GM20431 (cell line): ENCODE data around the gene UPF1.
"Not testable (repeated sequence)": the region's sequence is repeated elsewhere in the genome, so short reads cannot be mapped to it uniquely, and the experiment has no call there.

Experiments used
- in situ Hi-C: fragments of 300-500 bp; cut with MseI, MboI; formaldehyde crosslinking; loops from one replicate; pipeline ENCODE4 v1.15.0; 2020; ENCODE audit warnings: low sequenced_read_pairs; ENCODE audit not compliant: unreplicated experiment

Gene UPF1

DNA sequence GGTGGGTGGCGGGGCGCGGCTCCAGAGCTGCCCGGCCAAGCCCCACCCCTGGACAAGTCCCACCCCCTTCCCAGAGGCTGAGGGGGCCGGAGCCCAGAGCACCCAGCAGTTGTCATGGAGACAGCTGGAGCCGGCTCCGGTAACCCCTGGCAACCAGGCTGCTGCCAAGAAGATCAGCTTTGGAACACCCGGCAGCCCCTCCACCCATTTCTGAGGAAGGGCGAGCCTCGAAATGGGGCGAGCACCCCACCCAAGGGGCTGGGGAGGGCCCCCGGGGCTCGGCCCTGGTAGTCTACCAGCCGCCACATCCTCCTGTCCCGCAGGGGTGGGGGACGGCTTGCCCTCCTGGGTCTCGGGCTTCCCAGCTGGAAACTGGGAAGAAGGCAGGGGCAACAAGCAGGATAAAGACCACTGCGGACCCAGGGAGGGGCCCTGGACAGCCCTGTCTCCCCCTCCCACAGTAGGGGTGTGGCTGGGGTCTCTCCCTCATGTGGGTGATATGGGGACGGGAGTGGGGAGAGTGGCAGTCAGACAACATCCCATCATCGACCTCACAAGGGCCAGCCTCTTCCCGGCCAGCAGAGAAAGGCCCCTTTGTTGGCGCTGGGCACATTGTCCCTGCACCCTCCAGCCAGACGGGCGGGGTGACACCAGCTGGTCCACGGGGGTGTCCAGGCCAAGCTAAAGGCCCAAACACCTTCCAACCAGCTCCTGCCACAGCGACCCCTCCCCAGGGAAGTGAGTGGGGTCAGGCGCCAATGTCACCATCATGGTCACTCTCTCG, 62.7 kb downstream of the UPF1 start:
- in situ Hi-C loops, result no loop called here

DNA sequence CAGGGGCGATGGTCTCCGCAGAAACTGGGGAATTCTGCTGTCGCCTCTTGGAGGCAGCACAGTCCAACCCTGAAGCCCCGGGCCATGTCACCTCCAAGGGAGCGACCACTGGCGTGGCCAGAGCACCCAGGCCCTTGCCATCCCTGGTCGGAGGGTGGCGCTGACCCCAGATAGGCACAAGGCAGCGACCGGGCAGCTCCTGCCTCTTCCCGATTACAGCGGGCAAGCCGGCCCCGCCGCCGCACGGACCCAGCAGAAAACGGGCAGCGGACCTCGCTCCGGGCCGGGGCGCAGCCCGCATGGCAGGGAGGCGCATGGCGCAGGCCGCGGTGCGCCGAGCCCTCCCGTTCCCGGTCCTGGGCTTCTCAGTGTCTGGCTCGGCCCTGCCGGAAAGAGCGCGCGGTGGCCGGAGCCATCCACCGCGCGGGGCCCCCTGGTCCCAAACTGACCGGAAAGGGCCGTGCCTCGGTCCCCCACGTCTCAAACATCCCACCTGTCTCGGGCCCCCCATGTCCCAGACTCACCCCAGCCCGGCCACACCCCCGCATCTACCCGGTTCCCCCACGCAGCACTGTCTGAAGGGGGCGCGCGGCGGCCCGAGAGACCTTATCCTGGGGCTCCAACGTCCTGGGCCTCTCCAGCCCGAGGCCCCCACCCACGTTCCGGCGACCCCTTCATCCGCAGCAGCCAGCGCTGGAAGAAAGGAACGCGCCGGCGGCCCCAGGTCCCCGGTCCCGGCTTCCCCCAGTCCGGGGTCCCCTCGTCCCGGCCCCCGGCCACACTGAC, 63.5 kb downstream of the UPF1 start:
- in situ Hi-C loops, result no loop called here

DNA sequence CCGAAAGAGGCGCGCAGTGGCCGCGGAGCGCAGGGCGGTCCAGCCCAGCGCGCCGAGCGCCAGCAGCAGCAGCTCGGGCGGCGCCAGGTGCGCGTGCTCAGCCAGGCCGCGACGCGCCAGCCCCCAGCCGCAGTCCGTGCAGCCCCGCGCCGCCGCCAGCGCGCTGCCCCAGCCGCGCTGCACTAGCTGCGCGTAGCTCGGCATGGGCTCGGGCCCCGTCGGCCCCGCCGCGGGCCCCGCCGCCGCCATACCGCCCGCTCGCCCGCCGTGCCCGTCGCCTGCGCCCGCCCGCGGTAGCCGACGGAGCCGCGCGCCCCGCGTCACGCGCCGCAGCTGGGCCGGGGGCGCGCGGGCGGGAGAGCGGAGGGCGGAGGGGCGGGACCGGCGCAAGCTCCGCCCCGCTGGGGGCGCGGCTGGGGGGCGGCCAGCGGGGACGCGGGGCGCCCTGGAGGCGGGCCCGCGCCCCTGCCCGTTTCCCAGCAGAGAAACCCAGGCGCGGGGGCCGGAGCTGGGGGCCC, 64.1 kb downstream of the UPF1 start, which contains the start of gene CERS1:
CERS1 (minus strand) TSS at position 335 of the 518 bp plus-strand sequence; CDS start at position 249, 86 bp downstream.
- in situ Hi-C loops, result no loop called here

GRCh38 chr19:18896421-18896841, 64.7 kb downstream of the UPF1 start:
- in situ Hi-C loops, result no loop called here

DNA sequence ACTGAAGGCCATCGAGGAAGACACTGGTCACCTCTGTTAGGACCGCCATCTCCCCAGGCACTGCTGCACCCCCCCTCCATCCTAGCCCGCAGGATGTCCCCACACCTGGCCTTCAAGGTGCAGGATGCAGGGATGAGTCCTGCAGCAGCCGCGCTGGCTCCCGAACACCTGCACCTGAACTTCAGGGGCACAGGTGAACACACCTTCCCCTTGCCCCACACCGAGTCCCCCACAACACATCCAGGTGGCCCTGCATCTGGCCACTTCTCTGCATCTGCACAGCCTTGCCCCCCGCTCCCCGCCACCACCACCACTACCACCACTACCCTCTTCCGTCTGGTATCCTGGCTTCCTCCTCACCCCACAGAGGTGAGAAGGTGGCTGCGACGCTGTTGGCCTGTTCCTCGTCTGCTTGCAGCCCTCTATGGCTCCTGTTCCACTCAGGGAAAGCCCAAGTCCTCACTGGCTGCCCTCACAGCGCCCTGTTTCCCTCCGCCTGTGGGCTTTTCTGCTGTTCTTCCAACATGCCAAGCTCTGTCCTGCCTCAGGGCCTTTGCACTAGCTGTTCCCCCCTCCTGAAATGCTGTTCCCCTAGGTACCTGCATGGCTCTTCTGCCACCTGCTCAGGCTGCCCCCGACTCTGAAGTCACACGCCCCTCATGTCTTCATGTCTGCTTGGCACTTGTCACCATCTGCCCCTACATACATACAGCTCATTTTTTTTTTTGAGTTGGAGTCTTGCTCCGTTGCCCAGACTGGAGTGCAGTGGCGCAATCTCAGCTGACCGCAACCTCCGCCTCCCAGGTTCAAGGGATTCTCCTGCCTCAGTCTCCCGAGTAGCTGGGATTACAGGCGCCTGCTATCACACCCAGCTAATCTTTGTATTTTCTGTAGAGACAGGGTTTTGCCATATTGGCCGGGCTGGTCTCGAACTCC, 65.6 kb downstream of the UPF1 start:
- in situ Hi-C loops, result no loop called here

DNA sequence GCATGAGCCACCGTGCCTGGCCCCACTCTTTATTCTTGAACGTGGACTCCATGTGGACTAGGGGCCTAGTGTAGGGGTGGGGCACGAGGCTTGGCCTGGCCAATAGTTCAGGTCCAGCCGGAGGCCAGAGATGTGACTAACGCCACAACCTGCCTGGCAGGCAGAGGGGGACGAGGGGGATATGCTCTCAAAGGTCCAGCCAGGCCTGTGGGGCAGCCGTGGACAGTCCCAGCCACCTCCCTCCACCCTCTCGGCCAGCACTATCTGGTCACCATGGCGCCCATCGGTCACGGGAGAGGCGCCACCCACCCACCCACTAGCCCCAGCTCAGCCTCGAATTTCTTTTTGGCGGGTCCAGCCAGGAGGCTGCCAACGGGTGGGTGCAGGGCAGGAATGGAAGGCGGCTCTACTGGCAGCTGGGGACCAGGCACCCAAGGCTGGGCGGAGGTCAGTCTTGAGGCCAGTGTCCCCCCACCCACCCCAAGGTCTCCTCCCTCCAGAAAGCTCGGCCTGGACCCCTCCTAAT, 66.4 kb downstream of the UPF1 start:
- in situ Hi-C loops, result no loop called here

GRCh38 chr19:18898607-18899408, 67.0 kb downstream of the UPF1 start:
- in situ Hi-C loops, result no loop called here

DNA sequence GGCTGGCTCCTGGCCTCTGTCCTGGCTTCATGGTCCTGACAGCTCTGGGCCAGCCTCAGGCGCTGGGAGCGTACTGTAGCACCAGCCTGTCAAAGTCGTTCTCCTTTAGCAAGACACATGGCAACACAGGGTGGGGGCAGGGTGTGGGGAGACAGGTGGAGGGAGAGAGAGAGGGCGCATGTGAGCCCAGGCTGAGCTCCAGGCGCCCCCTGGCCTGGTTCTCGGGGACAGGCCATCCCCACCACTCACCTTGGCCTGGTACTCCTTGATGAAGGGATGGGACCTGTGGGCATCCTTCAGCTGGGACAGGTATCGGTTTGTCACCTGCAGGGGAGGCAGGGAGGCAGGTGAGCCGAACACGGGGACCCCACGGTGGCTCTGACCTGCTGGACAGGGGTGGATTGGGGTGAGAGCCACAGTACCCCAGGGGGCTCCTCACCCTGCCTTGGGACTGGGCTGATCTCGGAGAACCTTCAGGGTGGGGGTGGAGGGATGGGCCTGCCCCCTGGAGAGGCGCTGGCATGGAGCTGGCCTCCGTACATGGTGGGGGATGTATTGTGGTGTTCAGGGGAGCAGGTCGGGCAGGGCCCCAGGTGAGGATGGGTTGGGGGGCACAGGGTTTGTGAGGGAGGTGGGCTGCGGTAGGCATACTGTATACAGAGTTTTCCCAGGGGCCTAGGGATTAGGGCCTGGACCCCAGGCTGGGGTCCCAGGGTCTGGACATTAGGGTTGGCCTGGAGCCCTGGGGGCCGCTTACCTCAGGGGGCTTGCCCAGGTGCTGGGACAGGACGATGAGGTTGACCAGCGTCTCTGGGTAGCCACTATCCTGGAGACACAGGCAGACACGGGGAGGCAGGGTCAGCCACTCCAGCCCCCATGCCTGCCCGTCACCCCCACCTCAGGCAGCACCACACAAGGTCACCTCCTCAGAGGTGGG, 68.1 kb downstream of the UPF1 start:
- in situ Hi-C loops, result no loop called here

DNA sequence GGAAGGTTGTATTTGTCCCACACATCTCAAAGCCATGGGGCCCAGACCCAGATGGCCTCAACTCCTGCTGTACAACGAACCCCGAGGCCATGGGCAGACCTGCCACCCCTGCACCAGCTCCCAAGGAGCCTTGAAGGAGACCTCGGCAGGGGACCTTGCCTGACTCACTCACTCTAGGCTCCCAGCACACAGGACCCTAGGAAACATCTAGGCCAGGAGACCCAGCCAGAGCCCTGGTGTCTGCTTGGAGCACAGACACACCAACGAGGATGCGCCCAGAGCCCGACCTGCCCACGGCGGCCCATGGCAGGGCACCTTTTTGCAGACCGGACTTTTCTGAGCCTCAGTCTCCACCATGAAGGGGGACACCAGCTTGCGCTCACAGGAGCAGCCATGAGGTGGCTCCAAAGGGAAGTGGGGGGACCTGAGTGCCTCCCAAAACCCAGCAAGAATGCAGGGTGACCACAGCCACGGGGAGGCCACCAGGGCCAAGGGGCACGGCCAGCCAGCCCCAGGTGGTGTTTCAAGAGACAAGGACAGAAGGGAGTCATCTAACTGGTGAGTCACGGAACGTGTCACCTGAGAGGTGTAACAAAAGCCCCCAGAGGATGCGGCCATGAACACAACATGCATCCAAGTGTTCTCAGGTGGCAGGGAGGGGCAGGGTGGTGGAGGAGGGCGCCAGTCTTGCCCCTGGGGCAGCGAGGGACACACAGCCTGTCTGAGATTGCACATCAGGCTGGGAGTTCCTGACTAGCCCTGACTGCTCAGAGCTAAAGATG, 69.1 kb downstream of the UPF1 start:
- in situ Hi-C loops, result no loop called here

GRCh38 chr19:18901491-18901890, 69.7 kb downstream of the UPF1 start:
- in situ Hi-C loops, result no loop called here

DNA sequence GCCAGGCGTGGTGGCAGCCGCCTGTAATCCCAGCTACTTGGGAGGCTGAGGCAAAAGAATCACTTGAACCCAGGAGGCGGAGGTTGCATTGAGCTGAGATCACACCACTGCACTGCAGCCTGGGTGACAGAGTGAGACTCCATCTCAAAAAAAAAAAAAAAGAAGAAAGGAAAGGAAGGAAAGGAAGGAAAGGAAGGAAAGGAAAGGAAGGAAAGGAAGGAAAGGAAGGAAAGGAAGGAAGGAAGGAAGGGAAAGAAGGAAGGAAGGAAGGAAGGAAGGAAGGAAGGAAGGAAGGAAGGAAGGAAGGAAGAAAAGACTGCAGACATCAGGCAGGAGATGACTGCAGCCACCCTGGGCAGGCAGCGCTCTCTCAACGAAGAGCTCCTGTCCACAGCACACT, 70.8 kb downstream of the UPF1 start:
- in situ Hi-C loops, result not testable (repeated sequence)

DNA sequence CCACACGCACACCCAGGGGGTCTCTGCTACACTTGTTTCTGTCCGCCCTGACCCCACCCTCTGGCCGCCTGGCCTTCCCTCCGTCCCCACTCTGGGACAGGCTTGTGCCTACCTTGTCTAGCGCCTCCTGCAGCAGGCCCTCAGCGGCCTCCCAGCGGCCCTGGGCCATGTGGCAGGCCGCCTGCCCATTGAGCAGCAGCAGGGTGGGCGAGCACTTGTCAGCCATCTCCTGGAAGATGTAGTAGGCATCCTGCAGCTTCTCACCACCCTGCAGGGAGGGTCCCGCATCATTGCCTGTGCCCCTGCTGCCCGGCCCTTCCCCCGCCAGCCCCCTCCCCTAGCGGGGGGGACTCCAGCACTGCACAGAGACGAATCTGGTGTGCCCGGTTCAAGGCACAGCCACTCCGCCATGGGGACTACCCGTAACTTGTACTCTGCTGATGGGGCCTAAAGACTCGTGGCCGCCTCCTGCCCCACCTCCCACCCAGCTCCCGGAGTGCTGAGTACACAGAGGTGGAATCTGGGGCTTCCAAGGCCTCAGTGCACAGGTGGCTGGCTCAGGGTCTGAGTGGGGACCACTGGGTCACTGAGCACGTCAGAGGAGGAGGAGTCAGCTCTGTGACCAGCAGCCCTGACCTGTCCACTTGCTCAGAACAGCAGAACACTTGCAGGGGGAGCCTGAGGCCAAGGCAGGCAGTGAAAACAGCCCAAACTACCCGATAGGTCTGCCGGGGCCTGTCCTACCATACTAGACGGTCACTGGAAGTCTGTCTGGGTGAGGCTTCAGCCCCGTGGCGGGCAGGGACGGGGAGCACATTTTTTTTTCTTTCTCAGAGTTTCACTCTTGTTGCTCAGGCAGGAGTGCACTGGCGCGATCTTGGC, 71.6 kb downstream of the UPF1 start:
- in situ Hi-C loops, result no loop called here

DNA sequence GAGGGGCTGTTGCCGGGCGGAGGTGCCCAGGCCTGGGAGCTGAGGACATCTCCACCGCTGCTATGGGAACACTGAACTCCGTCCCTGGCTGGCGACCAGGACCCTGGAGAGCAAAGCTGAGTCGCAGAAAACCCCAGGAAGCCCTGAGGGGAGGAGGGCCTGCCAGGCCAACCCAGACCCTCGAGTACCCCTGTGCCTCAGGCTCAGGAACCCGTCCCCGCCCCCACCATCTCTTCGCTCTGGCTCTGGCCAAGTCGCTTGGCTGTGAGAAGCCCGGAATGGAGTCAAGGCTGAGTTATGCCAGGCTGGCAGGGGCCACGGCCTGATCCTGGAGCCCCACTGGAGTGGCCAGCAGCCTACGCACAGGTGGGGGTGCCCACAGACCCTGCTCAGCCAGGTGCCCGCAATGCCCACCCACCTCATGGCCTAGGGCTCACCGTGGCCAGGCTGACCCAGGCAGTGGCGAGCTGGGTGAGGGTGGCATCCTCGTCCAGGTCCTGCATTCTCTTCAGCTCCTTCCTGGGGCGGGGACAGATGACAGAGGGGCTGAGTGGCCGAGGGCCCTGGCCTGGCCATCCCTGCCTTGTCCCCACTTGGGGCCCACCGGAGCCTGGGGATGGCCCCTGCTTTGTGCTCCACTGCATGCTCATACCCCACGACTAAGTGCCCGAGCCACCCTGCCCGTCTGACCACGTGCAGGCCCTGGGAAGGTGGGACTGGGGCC, 72.7 kb downstream of the UPF1 start:
- in situ Hi-C loops, result no loop called here

DNA sequence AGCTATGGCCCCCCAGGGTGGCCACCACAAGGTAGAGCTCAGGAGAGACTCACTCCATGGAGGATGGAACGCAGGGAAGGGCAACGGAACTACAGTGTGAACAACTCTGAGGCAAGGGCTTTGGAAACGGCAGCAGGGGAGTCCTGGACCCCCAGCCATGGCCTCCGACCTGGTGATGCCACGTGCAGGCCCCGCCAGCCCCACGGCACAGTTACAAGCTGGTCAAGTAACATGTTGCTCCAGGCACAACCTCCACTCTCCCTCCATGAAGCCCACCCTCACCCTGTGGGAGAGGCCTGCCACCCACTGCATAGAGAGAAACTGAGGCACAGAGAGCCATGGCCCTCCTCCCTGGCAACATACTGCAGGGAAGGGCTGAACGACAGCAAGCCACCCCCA, 73.3 kb downstream of the UPF1 start:
- in situ Hi-C loops, result no loop called here

DNA sequence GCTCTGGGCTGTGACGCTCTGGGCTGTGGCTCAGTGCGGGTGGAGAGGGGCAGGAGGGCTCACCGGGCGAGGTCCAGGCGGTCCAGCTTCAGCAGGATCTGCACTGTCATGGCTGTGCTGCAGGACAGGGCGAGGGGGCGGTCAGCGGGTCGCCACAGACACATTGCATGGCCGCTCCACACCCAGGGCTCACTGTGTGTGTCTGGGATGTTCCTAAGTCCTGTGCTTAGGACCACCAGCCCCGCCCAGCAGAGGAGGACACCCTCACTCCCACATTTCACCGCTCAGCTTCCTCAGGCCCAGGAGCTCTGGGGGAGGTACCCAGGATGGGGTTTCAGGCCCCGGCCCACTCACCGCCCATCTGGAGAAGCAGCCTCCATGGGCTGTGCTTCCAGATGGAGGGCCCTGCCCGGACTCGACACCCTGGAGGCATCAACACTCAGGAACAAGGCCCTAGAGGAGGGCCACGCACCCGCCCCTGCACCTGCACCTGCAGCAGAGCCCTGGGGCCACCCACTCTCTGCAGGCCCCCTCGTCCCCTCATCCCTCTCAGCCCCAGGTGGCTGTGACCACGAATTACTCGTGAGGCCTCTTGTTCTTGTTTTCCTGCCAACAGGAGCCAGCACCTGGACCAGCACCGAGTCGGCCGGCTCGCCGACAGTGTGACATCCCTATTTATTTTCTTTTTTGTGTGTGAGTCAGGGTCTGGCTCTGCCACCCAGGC, 73.9 kb downstream of the UPF1 start:
- in situ Hi-C loops, result no loop called here
